ENCODE data around the gene VWF.
"Not testable (repeated sequence)": the region's sequence is repeated elsewhere in the genome, so short reads cannot be mapped to it uniquely, and the experiment has no call there.

VWF gene

GRCh38 chr12:6124411-6125309 is at the start of gene VWF:
Gene VWF, minus strand, starts transcription at chr12:6124670. Its CDS starts 1,474 bp downstream, at chr12:6123196.
- no peaks in the 10 kb centered on the region for H3K4me1 ChIP-seq (ENCODE audit: control insufficient read depth in 1 of 2, insufficient read depth in 2 of 2, low read length in 2 of 2)

GRCh38 chr12:6172862-6173261 is 48.4 kb upstream of the VWF start:
- Histone ChIP-seq H3K27ac (ENCODE audit: low read length) (no peak overlapping the region), H3K4me1 (ENCODE audit: control insufficient read depth in 1 of 2, insufficient read depth in 2 of 2, low read length in 2 of 2) (peaks cover 0 to under 1% of the 10 kb centered on the region in 2 donors), H3K36me3 (ENCODE audit: control insufficient read depth in 1 of 2, insufficient read depth in 2 of 2, low read length in 2 of 2) (no peaks in the 10 kb centered on the region), H3K27me3 (ENCODE audit: low read depth, low read length) (no peaks in the 10 kb centered on the region), H3K9me3 (ENCODE audit: control insufficient read depth in 1 of 2, low read length in 2 of 2) (no peaks in the 10 kb centered on the region), H3K4me3 (ENCODE audit: low read depth in 1 of 2, low read length in 2 of 2) (no peak overlapping the region)

More at GRCh38 chr12:6124411-6125309, at the start of gene VWF:
- H3K27me3 ChIP-seq (ENCODE audit: low read depth, low read length) = no peaks in the 10 kb centered on the region
- H3K27ac ChIP-seq (ENCODE audit: low read length) = peak within 1 kb of the TSS; percentile 70
- no peaks in the 10 kb centered on the region for H3K36me3 ChIP-seq (ENCODE audit: control insufficient read depth in 1 of 2, insufficient read depth in 2 of 2, low read length in 2 of 2)
- H3K4me3 ChIP-seq (ENCODE audit: low read depth in 1 of 2, low read length in 2 of 2) = peak within 1 kb of the TSS; percentile 11 to 24
- no peaks in the 10 kb centered on the region for H3K9me3 ChIP-seq (ENCODE audit: control insufficient read depth in 1 of 2, low read length in 2 of 2)

GRCh38 chr12:6172086-6172485 is 47.6 kb upstream of the VWF start:
- Histone ChIP-seq H3K4me3 (ENCODE audit: low read depth in 1 of 2, low read length in 2 of 2) (no peak overlapping the region), H3K27me3 (ENCODE audit: low read depth, low read length) (no peaks in the 10 kb centered on the region), H3K4me1 (ENCODE audit: control insufficient read depth in 1 of 2, insufficient read depth in 2 of 2, low read length in 2 of 2) (peaks cover 0 to 8% of the 10 kb centered on the region in 2 donors), H3K27ac (ENCODE audit: low read length) (no peak overlapping the region), H3K9me3 (ENCODE audit: control insufficient read depth in 1 of 2, low read length in 2 of 2) (no peaks in the 10 kb centered on the region), H3K36me3 (ENCODE audit: control insufficient read depth in 1 of 2, insufficient read depth in 2 of 2, low read length in 2 of 2) (peaks cover 0 to 4% of the 10 kb centered on the region in 2 donors)

GRCh38 chr12:6171409-6172015 is 47.0 kb upstream of the VWF start:
- no peak overlapping the region for H3K27ac ChIP-seq (ENCODE audit: low read length)

GRCh38 chr12:6167327-6168280 is 43.1 kb upstream of the VWF start:
- Histone ChIP-seq H3K27ac (ENCODE audit: low read length) (peak overlapping the region; percentile 86), H3K36me3 (ENCODE audit: control insufficient read depth in 1 of 2, insufficient read depth in 2 of 2, low read length in 2 of 2) (peaks cover 0 to 4% of the 10 kb centered on the region in 2 donors), H3K9me3 (ENCODE audit: control insufficient read depth in 1 of 2, low read length in 2 of 2) (no peaks in the 10 kb centered on the region), H3K4me3 (ENCODE audit: low read depth in 1 of 2, low read length in 2 of 2) (no peak overlapping the region), H3K4me1 (ENCODE audit: control insufficient read depth in 1 of 2, insufficient read depth in 2 of 2, low read length in 2 of 2) (peaks cover 0 to 10% of the 10 kb centered on the region in 2 donors), H3K27me3 (ENCODE audit: low read depth, low read length) (no peaks in the 10 kb centered on the region)

More at GRCh38 chr12:6171409-6172015, 47.0 kb upstream of the VWF start:
- Histone ChIP-seq H3K4me3 (ENCODE audit: low read depth in 1 of 2, low read length in 2 of 2) (no peak overlapping the region), H3K36me3 (ENCODE audit: control insufficient read depth in 1 of 2, insufficient read depth in 2 of 2, low read length in 2 of 2) (peaks cover 0 to 4% of the 10 kb centered on the region in 2 donors), H3K9me3 (ENCODE audit: control insufficient read depth in 1 of 2, low read length in 2 of 2) (no peaks in the 10 kb centered on the region), H3K27me3 (ENCODE audit: low read depth, low read length) (no peaks in the 10 kb centered on the region), H3K4me1 (ENCODE audit: control insufficient read depth in 1 of 2, insufficient read depth in 2 of 2, low read length in 2 of 2) (peaks cover 0 to 10% of the 10 kb centered on the region in 2 donors)

- no peaks in the 10 kb centered on the region for H3K27me3 ChIP-seq (ENCODE audit: low read depth, low read length)
- peaks cover 0 to 10% of the 10 kb centered on the region in 2 donors for H3K4me1 ChIP-seq (ENCODE audit: control insufficient read depth in 1 of 2, insufficient read depth in 2 of 2, low read length in 2 of 2)
- peaks cover 0 to 4% of the 10 kb centered on the region in 2 donors for H3K36me3 ChIP-seq (ENCODE audit: control insufficient read depth in 1 of 2, insufficient read depth in 2 of 2, low read length in 2 of 2)
- H3K27ac ChIP-seq (ENCODE audit: low read length) = peak overlapping the region; percentile 86
- H3K4me3 ChIP-seq (ENCODE audit: low read depth in 1 of 2, low read length in 2 of 2) = no peak overlapping the region
- no peaks in the 10 kb centered on the region for H3K9me3 ChIP-seq (ENCODE audit: control insufficient read depth in 1 of 2, low read length in 2 of 2)
Observed at GRCh38 chr12:6166808-6167207, 42.3 kb upstream of the VWF start.

GRCh38 chr12:6165395-6165794 is 40.9 kb upstream of the VWF start:
- Histone ChIP-seq H3K4me3 (ENCODE audit: low read depth in 1 of 2, low read length in 2 of 2) (no peak overlapping the region), H3K27ac (ENCODE audit: low read length) (no peak overlapping the region), H3K9me3 (ENCODE audit: control insufficient read depth in 1 of 2, low read length in 2 of 2) (no peaks in the 10 kb centered on the region), H3K27me3 (ENCODE audit: low read depth, low read length) (no peaks in the 10 kb centered on the region), H3K36me3 (ENCODE audit: control insufficient read depth in 1 of 2, insufficient read depth in 2 of 2, low read length in 2 of 2) (peaks cover 0 to 4% of the 10 kb centered on the region in 2 donors), H3K4me1 (ENCODE audit: control insufficient read depth in 1 of 2, insufficient read depth in 2 of 2, low read length in 2 of 2) (peaks cover 7 to 10% of the 10 kb centered on the region in 2 donors)

GRCh38 chr12:6163416-6164060 is 39.1 kb upstream of the VWF start:
- H3K9me3 ChIP-seq (ENCODE audit: control insufficient read depth in 1 of 2, low read length in 2 of 2) = no peaks in the 10 kb centered on the region
- peaks cover 7 to 10% of the 10 kb centered on the region in 2 donors for H3K4me1 ChIP-seq (ENCODE audit: control insufficient read depth in 1 of 2, insufficient read depth in 2 of 2, low read length in 2 of 2)
- H3K4me3 ChIP-seq (ENCODE audit: low read depth in 1 of 2, low read length in 2 of 2) = no peak overlapping the region
- H3K36me3 ChIP-seq (ENCODE audit: control insufficient read depth in 1 of 2, insufficient read depth in 2 of 2, low read length in 2 of 2) = peaks cover 0 to 4% of the 10 kb centered on the region in 2 donors
- H3K27me3 ChIP-seq (ENCODE audit: low read depth, low read length) = no peaks in the 10 kb centered on the region
- H3K27ac ChIP-seq (ENCODE audit: low read length) = no peak overlapping the region

- Histone ChIP-seq H3K36me3 (ENCODE audit: control insufficient read depth in 1 of 2, insufficient read depth in 2 of 2, low read length in 2 of 2) (no peaks in the 10 kb centered on the region), H3K4me1 (ENCODE audit: control insufficient read depth in 1 of 2, insufficient read depth in 2 of 2, low read length in 2 of 2) (peaks cover 0 to 7% of the 10 kb centered on the region in 2 donors), H3K4me3 (ENCODE audit: low read depth in 1 of 2, low read length in 2 of 2) (no peak overlapping the region), H3K27ac (ENCODE audit: low read length) (no peak overlapping the region), H3K9me3 (ENCODE audit: control insufficient read depth in 1 of 2, low read length in 2 of 2) (no peaks in the 10 kb centered on the region), H3K27me3 (ENCODE audit: low read depth, low read length) (no peaks in the 10 kb centered on the region)
Observed at GRCh38 chr12:6161124-6161882, 36.8 kb upstream of the VWF start.

GRCh38 chr12:6160049-6160649 is 35.7 kb upstream of the VWF start:
- not testable (repeated sequence) for H3K27me3 ChIP-seq (ENCODE audit: low read depth, low read length); H3K27ac ChIP-seq (ENCODE audit: low read length); H3K4me3 ChIP-seq (ENCODE audit: low read depth in 1 of 2, low read length in 2 of 2); H3K36me3 ChIP-seq (ENCODE audit: control insufficient read depth in 1 of 2, insufficient read depth in 2 of 2, low read length in 2 of 2); H3K4me1 ChIP-seq (ENCODE audit: control insufficient read depth in 1 of 2, insufficient read depth in 2 of 2, low read length in 2 of 2); H3K9me3 ChIP-seq (ENCODE audit: control insufficient read depth in 1 of 2, low read length in 2 of 2)
